Measurements from ENCODE around the gene COX20. TPM values are rescaled to one million over a fixed set of nuclear protein-coding genes. Genes with fewer than 3 reads are reported as not detected.

COX20 gene
- total RNA-seq, 1 experiment from 2014 or later, result 33.1 TPM

DNA sequence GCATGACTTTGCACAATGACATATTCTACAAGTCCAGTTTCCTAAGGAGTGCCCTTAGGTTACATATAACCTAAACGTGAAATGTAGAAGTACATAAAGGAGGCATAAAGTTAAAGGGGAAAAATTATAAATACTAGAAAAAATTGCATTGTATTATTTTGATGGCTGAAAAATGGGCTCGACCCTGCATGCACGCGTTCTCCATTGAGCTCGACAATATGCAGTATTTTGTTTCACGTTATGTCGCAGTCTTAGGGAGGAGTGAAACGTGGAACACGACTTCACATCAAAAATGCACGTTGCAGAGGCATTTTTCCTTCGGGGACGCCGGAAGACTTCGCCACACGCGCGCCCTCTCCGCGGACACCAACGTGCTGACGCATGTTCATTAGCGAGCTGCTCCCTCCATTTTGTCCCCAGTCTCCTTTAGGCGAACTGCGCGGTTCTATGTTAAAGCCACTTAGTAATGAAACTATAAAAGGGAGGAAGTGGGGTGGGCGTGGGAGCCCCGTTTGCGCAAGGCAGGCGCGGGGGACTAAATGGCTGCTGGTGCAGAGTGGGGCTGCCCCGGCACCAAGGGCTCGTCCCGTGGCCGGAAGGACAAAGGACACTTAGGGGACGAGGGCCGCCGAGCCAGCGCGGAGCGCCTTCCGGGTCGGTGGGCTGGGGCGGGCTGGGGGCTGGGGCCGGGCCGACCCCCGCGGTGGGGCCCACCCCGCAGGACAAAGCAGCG lies 749 bp upstream of the COX20 start (continued):
- TF ChIP-seq, protein P1, sequence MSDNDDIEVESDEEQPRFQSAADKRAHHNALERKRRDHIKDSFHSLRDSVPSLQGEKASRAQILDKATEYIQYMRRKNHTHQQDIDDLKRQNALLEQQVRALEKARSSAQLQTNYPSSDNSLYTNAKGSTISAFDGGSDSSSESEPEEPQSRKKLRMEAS (CRISPR knock-in tag; IDR thresholded peaks at IDR 0.05), result peak; percentile 90
- TF ChIP-seq HMGA2 (CRISPR knock-in tag; IDR thresholded peaks at IDR 0.05), result 0 out of 2 replicates have a peak, but pooled peaks have one; percentile 22
- TF ChIP-seq, protein P2, sequence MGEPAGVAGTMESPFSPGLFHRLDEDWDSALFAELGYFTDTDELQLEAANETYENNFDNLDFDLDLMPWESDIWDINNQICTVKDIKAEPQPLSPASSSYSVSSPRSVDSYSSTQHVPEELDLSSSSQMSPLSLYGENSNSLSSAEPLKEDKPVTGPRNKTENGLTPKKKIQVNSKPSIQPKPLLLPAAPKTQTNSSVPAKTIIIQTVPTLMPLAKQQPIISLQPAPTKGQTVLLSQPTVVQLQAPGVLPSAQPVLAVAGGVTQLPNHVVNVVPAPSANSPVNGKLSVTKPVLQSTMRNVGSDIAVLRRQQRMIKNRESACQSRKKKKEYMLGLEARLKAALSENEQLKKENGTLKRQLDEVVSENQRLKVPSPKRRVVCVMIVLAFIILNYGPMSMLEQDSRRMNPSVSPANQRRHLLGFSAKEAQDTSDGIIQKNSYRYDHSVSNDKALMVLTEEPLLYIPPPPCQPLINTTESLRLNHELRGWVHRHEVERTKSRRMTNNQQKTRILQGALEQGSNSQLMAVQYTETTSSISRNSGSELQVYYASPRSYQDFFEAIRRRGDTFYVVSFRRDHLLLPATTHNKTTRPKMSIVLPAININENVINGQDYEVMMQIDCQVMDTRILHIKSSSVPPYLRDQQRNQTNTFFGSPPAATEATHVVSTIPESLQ (CRISPR knock-in tag; IDR thresholded peaks at IDR 0.05), result no peak
- TF ChIP-seq, protein P3, sequence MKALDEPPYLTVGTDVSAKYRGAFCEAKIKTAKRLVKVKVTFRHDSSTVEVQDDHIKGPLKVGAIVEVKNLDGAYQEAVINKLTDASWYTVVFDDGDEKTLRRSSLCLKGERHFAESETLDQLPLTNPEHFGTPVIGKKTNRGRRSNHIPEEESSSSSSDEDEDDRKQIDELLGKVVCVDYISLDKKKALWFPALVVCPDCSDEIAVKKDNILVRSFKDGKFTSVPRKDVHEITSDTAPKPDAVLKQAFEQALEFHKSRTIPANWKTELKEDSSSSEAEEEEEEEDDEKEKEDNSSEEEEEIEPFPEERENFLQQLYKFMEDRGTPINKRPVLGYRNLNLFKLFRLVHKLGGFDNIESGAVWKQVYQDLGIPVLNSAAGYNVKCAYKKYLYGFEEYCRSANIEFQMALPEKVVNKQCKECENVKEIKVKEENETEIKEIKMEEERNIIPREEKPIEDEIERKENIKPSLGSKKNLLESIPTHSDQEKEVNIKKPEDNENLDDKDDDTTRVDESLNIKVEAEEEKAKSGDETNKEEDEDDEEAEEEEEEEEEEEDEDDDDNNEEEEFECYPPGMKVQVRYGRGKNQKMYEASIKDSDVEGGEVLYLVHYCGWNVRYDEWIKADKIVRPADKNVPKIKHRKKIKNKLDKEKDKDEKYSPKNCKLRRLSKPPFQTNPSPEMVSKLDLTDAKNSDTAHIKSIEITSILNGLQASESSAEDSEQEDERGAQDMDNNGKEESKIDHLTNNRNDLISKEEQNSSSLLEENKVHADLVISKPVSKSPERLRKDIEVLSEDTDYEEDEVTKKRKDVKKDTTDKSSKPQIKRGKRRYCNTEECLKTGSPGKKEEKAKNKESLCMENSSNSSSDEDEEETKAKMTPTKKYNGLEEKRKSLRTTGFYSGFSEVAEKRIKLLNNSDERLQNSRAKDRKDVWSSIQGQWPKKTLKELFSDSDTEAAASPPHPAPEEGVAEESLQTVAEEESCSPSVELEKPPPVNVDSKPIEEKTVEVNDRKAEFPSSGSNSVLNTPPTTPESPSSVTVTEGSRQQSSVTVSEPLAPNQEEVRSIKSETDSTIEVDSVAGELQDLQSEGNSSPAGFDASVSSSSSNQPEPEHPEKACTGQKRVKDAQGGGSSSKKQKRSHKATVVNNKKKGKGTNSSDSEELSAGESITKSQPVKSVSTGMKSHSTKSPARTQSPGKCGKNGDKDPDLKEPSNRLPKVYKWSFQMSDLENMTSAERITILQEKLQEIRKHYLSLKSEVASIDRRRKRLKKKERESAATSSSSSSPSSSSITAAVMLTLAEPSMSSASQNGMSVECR (CRISPR knock-in tag; IDR thresholded peaks at IDR 0.05; ENCODE audit: borderline replicate concordance), result peak; percentile 37; the same call in 1 of the 2 replicates
- TF ChIP-seq CREM (CRISPR knock-in tag; IDR thresholded peaks at IDR 0.05), result 0 out of 2 replicates have a peak, but pooled peaks have one; percentile 5
- TF ChIP-seq JUN (CRISPR knock-in tag; IDR thresholded peaks at IDR 0.05), result 0 out of 2 replicates have a peak, but pooled peaks have one; percentile 15
- TF ChIP-seq ZNF396 (CRISPR knock-in tag; IDR thresholded peaks at IDR 0.05; ENCODE audit: borderline replicate concordance), result no peak
- peak; percentile 81; the same call in 1 of the 2 replicates for TF ChIP-seq ZNF671 (CRISPR knock-in tag; IDR thresholded peaks at IDR 0.05)
- peak; percentile 78 for TF ChIP-seq ETV6 (CRISPR knock-in tag; IDR thresholded peaks at IDR 0.05)
- TF ChIP-seq, protein P4, sequence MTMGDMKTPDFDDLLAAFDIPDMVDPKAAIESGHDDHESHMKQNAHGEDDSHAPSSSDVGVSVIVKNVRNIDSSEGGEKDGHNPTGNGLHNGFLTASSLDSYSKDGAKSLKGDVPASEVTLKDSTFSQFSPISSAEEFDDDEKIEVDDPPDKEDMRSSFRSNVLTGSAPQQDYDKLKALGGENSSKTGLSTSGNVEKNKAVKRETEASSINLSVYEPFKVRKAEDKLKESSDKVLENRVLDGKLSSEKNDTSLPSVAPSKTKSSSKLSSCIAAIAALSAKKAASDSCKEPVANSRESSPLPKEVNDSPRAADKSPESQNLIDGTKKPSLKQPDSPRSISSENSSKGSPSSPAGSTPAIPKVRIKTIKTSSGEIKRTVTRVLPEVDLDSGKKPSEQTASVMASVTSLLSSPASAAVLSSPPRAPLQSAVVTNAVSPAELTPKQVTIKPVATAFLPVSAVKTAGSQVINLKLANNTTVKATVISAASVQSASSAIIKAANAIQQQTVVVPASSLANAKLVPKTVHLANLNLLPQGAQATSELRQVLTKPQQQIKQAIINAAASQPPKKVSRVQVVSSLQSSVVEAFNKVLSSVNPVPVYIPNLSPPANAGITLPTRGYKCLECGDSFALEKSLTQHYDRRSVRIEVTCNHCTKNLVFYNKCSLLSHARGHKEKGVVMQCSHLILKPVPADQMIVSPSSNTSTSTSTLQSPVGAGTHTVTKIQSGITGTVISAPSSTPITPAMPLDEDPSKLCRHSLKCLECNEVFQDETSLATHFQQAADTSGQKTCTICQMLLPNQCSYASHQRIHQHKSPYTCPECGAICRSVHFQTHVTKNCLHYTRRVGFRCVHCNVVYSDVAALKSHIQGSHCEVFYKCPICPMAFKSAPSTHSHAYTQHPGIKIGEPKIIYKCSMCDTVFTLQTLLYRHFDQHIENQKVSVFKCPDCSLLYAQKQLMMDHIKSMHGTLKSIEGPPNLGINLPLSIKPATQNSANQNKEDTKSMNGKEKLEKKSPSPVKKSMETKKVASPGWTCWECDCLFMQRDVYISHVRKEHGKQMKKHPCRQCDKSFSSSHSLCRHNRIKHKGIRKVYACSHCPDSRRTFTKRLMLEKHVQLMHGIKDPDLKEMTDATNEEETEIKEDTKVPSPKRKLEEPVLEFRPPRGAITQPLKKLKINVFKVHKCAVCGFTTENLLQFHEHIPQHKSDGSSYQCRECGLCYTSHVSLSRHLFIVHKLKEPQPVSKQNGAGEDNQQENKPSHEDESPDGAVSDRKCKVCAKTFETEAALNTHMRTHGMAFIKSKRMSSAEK (CRISPR knock-in tag; IDR thresholded peaks at IDR 0.05; ENCODE audit: borderline replicate concordance), result peak; percentile 83; the same call in 1 of the 2 replicates
- no peak for TF ChIP-seq IRF2 (CRISPR knock-in tag; IDR thresholded peaks at IDR 0.05; ENCODE audit: borderline replicate concordance, low read depth)
- 0 out of 2 replicates have a peak, but pooled peaks have one; percentile 14 for TF ChIP-seq SMAD3 (CRISPR knock-in tag; IDR thresholded peaks at IDR 0.05; ENCODE audit: borderline replicate concordance)
- TF ChIP-seq, protein P5, sequence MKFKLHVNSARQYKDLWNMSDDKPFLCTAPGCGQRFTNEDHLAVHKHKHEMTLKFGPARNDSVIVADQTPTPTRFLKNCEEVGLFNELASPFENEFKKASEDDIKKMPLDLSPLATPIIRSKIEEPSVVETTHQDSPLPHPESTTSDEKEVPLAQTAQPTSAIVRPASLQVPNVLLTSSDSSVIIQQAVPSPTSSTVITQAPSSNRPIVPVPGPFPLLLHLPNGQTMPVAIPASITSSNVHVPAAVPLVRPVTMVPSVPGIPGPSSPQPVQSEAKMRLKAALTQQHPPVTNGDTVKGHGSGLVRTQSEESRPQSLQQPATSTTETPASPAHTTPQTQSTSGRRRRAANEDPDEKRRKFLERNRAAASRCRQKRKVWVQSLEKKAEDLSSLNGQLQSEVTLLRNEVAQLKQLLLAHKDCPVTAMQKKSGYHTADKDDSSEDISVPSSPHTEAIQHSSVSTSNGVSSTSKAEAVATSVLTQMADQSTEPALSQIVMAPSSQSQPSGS (CRISPR knock-in tag; IDR thresholded peaks at IDR 0.05; ENCODE audit: borderline replicate concordance, low read depth), result no peak
- TF ChIP-seq EMX1 (CRISPR knock-in tag; IDR thresholded peaks at IDR 0.05), result peak; percentile 73
- peak; percentile 52; the same call in 1 of the 2 replicates for TF ChIP-seq FOXP1 (CRISPR knock-in tag; IDR thresholded peaks at IDR 0.05; ENCODE audit: borderline replicate concordance)
- no peak for TF ChIP-seq NFYB (CRISPR knock-in tag; conservative IDR thresholded peaks at IDR 0.05; ENCODE audit: low read depth)
- no peak for TF ChIP-seq ZNF263 (CRISPR knock-in tag; IDR thresholded peaks at IDR 0.05; ENCODE audit: low read depth)
